HepG2 (cell line): ENCODE results near the gene GINS2. TPM values are rescaled to one million over a fixed set of nuclear protein-coding genes. Genes with fewer than 3 reads are reported as not detected.

ENCODE experiments used
- ATAC-seq: fragments of 200-7000 bp; cut with Tn5 transposase; 3 replicates; pipeline ENCODE4 v1.9.1; 2020; ENCODE audit warnings: mild to moderate bottlenecking, moderate library complexity
- BruUV-seq: library from RNA; stranded (reverse); fragments of 400-500 nt; replicated peaks from 2 replicates; lab custom pipeline; 2021; lab: Mats Ljungman, UMichigan
- CTCF ChIA-PET: fragments of 300-600 bp; formaldehyde crosslinking; extraction: SDS; loops from one replicate; lab custom pipeline; 2021; ENCODE audit warnings: low total read pairs, inconsistent platforms, low intra/inter-chr PET ratio; lab: Yijun Ruan, JAX
- POLR2A ChIA-PET: fragments of 350-600 bp; sonication (Branson Sonifier 250); formaldehyde crosslinking; loops from one replicate; lab custom pipeline; 2020; ENCODE audit warnings: antibody characterized with exemption, inconsistent platforms; lab: Yijun Ruan, JAX
- DNase-seq: peaks from one replicate; pipeline ENCODE4 v3.0.0-alpha.2; 2015; ENCODE audit warnings: low spot score
- FAIRE-seq: peaks from 3 replicates; lab custom pipeline; 2011; peaks lifted over from hg19 to GRCh38; lab: Jason Lieb, UNC
- H2AFZ ChIP-seq: one replicate; pipeline ENCODE4 v1.6.1; 2011; ENCODE audit warnings: low read length, inconsistent platforms
- H3K27ac ChIP-seq: fragments of 300-600 bp; 3 replicates; pipeline ENCODE4 v1.8.0; 2011; ENCODE audit warnings: mixed run types, mild to moderate bottlenecking, mixed read lengths, low read length, inconsistent platforms; ENCODE audit not compliant: insufficient read depth; ENCODE audit errors: extremely low read length
- H3K27me3 ChIP-seq, 2 experiments: fragments of 200-600 bp in 1 of 2; 2 replicates in 1 of 2; 3 replicates in 1 of 2; pipeline versions ENCODE4 v1.6.0 to v1.8.0; 2011; ENCODE audit warnings: low read length in 2 of 2, mild to moderate bottlenecking in 2 of 2, moderate library complexity in 2 of 2, inconsistent platforms in 1 of 2; ENCODE audit not compliant: insufficient read depth in 2 of 2, control insufficient read depth in 1 of 2
- H3K36me3 ChIP-seq, 2 experiments: fragments of 200-600 bp in 1 of 2; replicated peaks in 1 of 2; 2 replicates in 1 of 2; 3 replicates in 1 of 2; pipeline versions ENCODE4 v1.5.1 to v1.8.0; 2011; ENCODE audit warnings: low read length in 2 of 2, inconsistent platforms in 1 of 2; ENCODE audit not compliant: insufficient read depth in 2 of 2, control insufficient read depth in 1 of 2
- H3K4me1 ChIP-seq: 2 replicates; pipeline ENCODE4 v1.5.1; 2012; ENCODE audit warnings: low read length, inconsistent platforms; ENCODE audit not compliant: insufficient read depth
- H3K4me2 ChIP-seq: 2 replicates; pipeline ENCODE4 v1.6.0; 2011; ENCODE audit warnings: low read depth, low read length, inconsistent platforms
- H3K4me3 ChIP-seq, 3 experiments: fragments of 200-600 bp in 1 of 3; sonication (generic), shearing (Covaris generic) in 1 of 3; replicated peaks in 1 of 3; 2 replicates each; pipeline ENCODE4 v1.5.1; 2011 to 2016; ENCODE audit warnings: low read length in 3 of 3, inconsistent platforms in 2 of 3, low read depth in 2 of 3, mild to moderate bottlenecking in 2 of 3, control low read depth in 1 of 3, mixed read lengths in 1 of 3; ENCODE audit not compliant: insufficient read depth in 1 of 3
- H3K79me2 ChIP-seq: one replicate; pipeline ENCODE4 v1.6.1; 2011; ENCODE audit warnings: low read length, inconsistent platforms; ENCODE audit not compliant: insufficient read depth
- H3K9ac ChIP-seq: 2 replicates; pipeline ENCODE4 v1.6.0; 2011; ENCODE audit warnings: mild to moderate bottlenecking, low read depth, low read length, inconsistent platforms; ENCODE audit not compliant: insufficient read depth
- H3K9me3 ChIP-seq: 2 replicates; pipeline ENCODE4 v1.5.1; 2012; ENCODE audit warnings: mild to moderate bottlenecking, low read length
- H4K20me1 ChIP-seq: 2 replicates; pipeline ENCODE4 v1.6.0; 2011; ENCODE audit warnings: inconsistent platforms, mild to moderate bottlenecking, low read length, moderate library complexity; ENCODE audit not compliant: insufficient read depth
- ATM ChIP-seq: fragments of 450-650 bp; IDR thresholded peaks from 2 replicates; pipeline ENCODE4 v1.7.1; 2017; ENCODE audit warnings: mild to moderate bottlenecking, borderline replicate concordance
- BHLHE40 ChIP-seq: IDR thresholded peaks from 2 replicates; pipeline ENCODE4 v1.6.1; 2011; ENCODE audit warnings: low read length, improper control_type of control experiment
- EP300 ChIP-seq, 3 experiments: sonication (generic) in 1 of 3; formaldehyde crosslinking in 1 of 3; IDR thresholded peaks; 2 replicates each; pipeline versions ENCODE4 v1.5.1 to v1.6.1; 2011 to 2020; ENCODE audit warnings: low read depth in 2 of 3, low read length in 2 of 3, borderline replicate concordance in 1 of 3, improper control_type of control experiment in 1 of 3, mild to moderate bottlenecking in 1 of 3, missing genetic modification reagents in 1 of 3, moderate library complexity in 1 of 3
- FOXP1 ChIP-seq, 2 experiments: fragments of 450-650 bp in 1 of 2; IDR thresholded peaks; 2 replicates each; pipeline ENCODE4 v1.6.1; 2017 to 2018; ENCODE audit warnings: antibody characterized with exemption in 1 of 2
- GMEB2 ChIP-seq: IDR thresholded peaks from 2 replicates; pipeline ENCODE4 v1.6.1; 2016; ENCODE audit warnings: missing biosample characterization, missing genetic modification reagents, low read depth
- KLF16 ChIP-seq, 2 experiments: sonication (generic) in 1 of 2; formaldehyde crosslinking in 1 of 2; IDR thresholded peaks; 2 replicates each; pipeline versions ENCODE4 v1.6.1 to v1.8.0; 2016 to 2023; ENCODE audit warnings: missing genetic modification reagents in 2 of 2, missing compliant biosample characterization in 1 of 2
- MAZ ChIP-seq, 2 experiments: sonication (generic) in 1 of 2; formaldehyde crosslinking in 1 of 2; IDR thresholded peaks; 2 replicates each; pipeline versions ENCODE4 v1.5.0 to v1.6.1; 2012 to 2020; ENCODE audit warnings: low read depth in 2 of 2, mild to moderate bottlenecking in 2 of 2, borderline replicate concordance in 1 of 2, improper control_type of control experiment in 1 of 2, low read length in 1 of 2, missing genetic modification reagents in 1 of 2, moderate library complexity in 1 of 2
- MYNN ChIP-seq: sonication (generic); formaldehyde crosslinking; IDR thresholded peaks from 2 replicates; pipeline ENCODE4 v1.4.0; 2020; ENCODE audit warnings: mild to moderate bottlenecking, low read depth, missing genetic modification reagents
- POLR2G ChIP-seq: fragments of 200-400 bp; formaldehyde crosslinking; IDR thresholded peaks from 2 replicates; pipeline ENCODE4 v1.6.1; 2018; ENCODE audit warnings: mild to moderate bottlenecking, low read depth, low read length, moderate library complexity
- ZNF543 ChIP-seq: sonication (generic); formaldehyde crosslinking; IDR thresholded peaks from 2 replicates; pipeline ENCODE4 v1.4.0; 2020; ENCODE audit warnings: mild to moderate bottlenecking, missing genetic modification reagents
- ZNF670 ChIP-seq: sonication (generic); formaldehyde crosslinking; IDR thresholded peaks from 2 replicates; pipeline ENCODE4 v1.8.0; 2022; ENCODE audit warnings: mild to moderate bottlenecking, missing genetic modification reagents, borderline replicate concordance
- ZNF703 ChIP-seq: sonication (generic); formaldehyde crosslinking; IDR thresholded peaks from 2 replicates; pipeline ENCODE4 v1.5.1; 2020; ENCODE audit warnings: missing genetic modification reagents, mild to moderate bottlenecking, moderate library complexity, borderline replicate concordance
- ZNF75D ChIP-seq: sonication (generic); formaldehyde crosslinking; IDR thresholded peaks from 2 replicates; pipeline ENCODE4 v1.8.1; 2023; ENCODE audit warnings: missing genetic modification reagents, mild to moderate bottlenecking, borderline replicate concordance
- ZNF761 ChIP-seq: sonication (generic); formaldehyde crosslinking; conservative IDR thresholded peaks from 2 replicates; pipeline ENCODE4 v1.4.0; 2020; ENCODE audit warnings: mild to moderate bottlenecking, missing genetic modification reagents
- ZSCAN12 ChIP-seq: sonication (generic); formaldehyde crosslinking; IDR thresholded peaks from 2 replicates; pipeline ENCODE4 v1.9.0; 2021; ENCODE audit warnings: mild to moderate bottlenecking, missing genetic modification reagents
- WGBS: methylation state at CpG from one replicate; pipeline ENCODE4 v1.1.6; 2017; ENCODE audit warnings: low lambda C conversion rate; 5-methylcytosine and 5-hydroxymethylcytosine counted together
- in situ Hi-C: cut with HindIII; loops from 2 replicates; pipeline ENCODE4 v1.10.0; 2017; ENCODE audit warnings: low pct_unique_long_range_greater_than_20kb; ENCODE audit not compliant: extremely low pct_ligation_motif_present
- intact Hi-C: fragments of 100-400 bp; cut with micrococcal nuclease; formaldehyde crosslinking; loops from one replicate; pipeline ENCODE4 v1.10.0; 2022; ENCODE audit not compliant: unreplicated experiment
- polyA plus RNA-seq, 8 experiments: library from polyadenylated mRNA; depleted of rRNA in 3 of 8; stranded (reverse) in 7 of 8; unstranded in 1 of 8; fragments of >200 nt; fragmentation: Illumina TruSeq in 4 of 8; extraction: Trizol in 4 of 8; gene quantifications; 2 replicates each; pipeline versions ENCODE4 v1.2.1 to v1.2.3, GENCODE V29; 2011 to 2016; ENCODE audit warnings: low read depth in 4 of 8, missing spikeins in 1 of 8, mixed read lengths in 1 of 8; ENCODE audit not compliant: insufficient read depth in 1 of 8
- total RNA-seq, 5 experiments: library from RNA; depleted of rRNA; stranded (reverse); fragments of >200 nt; fragmentation: Illumina TruSeq; extraction: Trizol; gene quantifications; 2 replicates each; pipeline ENCODE4 v1.2.3, GENCODE V29; 2016; ENCODE audit warnings: low read depth in 1 of 5
- TF ChIP-seq, protein P1 (sequence below), 2 experiments: fragments of 450-650 bp in 1 of 2; sonication (generic) in 1 of 2; formaldehyde crosslinking; IDR thresholded peaks; 2 replicates each; pipeline versions ENCODE4 v1.5.0 to v1.8.0; 2020 to 2022; ENCODE audit warnings: mild to moderate bottlenecking in 1 of 2, missing genetic modification reagents in 1 of 2

Gene GINS2
- total and polyA plus RNA-seq, 2 of the 13 experiments (the other 11 are each of a cell fraction or from before 2014, with no cell fraction given): 10.6 to 48.3 TPM

- no peak overlapping the region for H3K27ac ChIP-seq
- no peak for FAIRE-seq
- no peak overlapping the region for H3K9ac ChIP-seq
- no TSS peak for BruUV-seq
- intact Hi-C loops: no loop called here
- ATAC-seq: no peak
- no peaks in the 10 kb centered on the region for H3K9me3 ChIP-seq
- no peaks in the 10 kb centered on the region for H3K4me1 ChIP-seq
- H3K79me2 ChIP-seq: no peaks in the 10 kb centered on the region
- no peak overlapping the region for H2AFZ ChIP-seq
- no peak for DNase-seq
- no peak overlapping the region for H3K4me2 ChIP-seq
- H4K20me1 ChIP-seq: peaks cover 5% of the 10 kb centered on the region; the same call in 1 of the 2 replicates
- no peaks in the 10 kb centered on the region for H3K27me3 ChIP-seq
- peaks cover 55 to 94% of the 10 kb centered on the region in 2 experiments for H3K36me3 ChIP-seq
- in situ Hi-C loops: no loop called here
- ChIA-PET CTCF (no interaction called here), POLR2A (no interaction called here)
- TF ChIP-seq POLR2G (no peak), ZNF703 (CRISPR knock-in tag) (no peak), ZNF75D (CRISPR knock-in tag) (no peak), ATM (no peak), FOXP1 (IDR thresholded peaks at IDR 0.05) (no peak), FOXP1 (CRISPR knock-in tag; IDR thresholded peaks at IDR 0.05) (no peak), ZNF543 (CRISPR knock-in tag) (no peak), KLF16 (CRISPR knock-in tag; IDR thresholded peaks at IDR 0.05) (no peak), EP300 (IDR thresholded peaks at IDR 0.05; ENCODE audit: low read depth in 2 of 2, low read length in 2 of 2) (no peak), EP300 (CRISPR knock-in tag; IDR thresholded peaks at IDR 0.05; ENCODE audit: borderline replicate concordance) (no peak), BHLHE40 (no peak), ZSCAN12 (CRISPR knock-in tag) (no peak), MYNN (CRISPR knock-in tag) (no peak), ZNF761 (no peak), GMEB2 (CRISPR knock-in tag) (no peak), MAZ (IDR thresholded peaks at IDR 0.05; ENCODE audit: borderline replicate concordance, low read depth, low read length) (no peak), MAZ (CRISPR knock-in tag; IDR thresholded peaks at IDR 0.05; ENCODE audit: low read depth) (no peak), ZNF670 (CRISPR knock-in tag) (no peak)
- TF ChIP-seq, protein P1, sequence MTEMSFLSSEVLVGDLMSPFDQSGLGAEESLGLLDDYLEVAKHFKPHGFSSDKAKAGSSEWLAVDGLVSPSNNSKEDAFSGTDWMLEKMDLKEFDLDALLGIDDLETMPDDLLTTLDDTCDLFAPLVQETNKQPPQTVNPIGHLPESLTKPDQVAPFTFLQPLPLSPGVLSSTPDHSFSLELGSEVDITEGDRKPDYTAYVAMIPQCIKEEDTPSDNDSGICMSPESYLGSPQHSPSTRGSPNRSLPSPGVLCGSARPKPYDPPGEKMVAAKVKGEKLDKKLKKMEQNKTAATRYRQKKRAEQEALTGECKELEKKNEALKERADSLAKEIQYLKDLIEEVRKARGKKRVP (CRISPR knock-in tag; IDR thresholded peaks at IDR 0.05): no peak
- WGBS: 97% methylated on average over 14 of the region's 14 CpGs
- H3K4me3 ChIP-seq: no peak overlapping the region
Measured at GRCh38 chr16:85670840-85671239, 17.9 kb downstream of the GINS2 start.
